NT2/D1 (cell line): ENCODE results near the gene CELF2.

Experiments
- DNase-seq: peaks from one replicate; pipeline ENCODE4 v3.0.0-alpha.2; 2011; ENCODE audit warnings: low read depth, low spot score
- H3K27me3 ChIP-seq: 2 replicates; pipeline ENCODE4 v1.6.0; 2011; ENCODE audit warnings: mild to moderate bottlenecking; ENCODE audit not compliant: insufficient read length, insufficient read depth
- H3K36me3 ChIP-seq: 2 replicates; pipeline ENCODE4 v1.6.1; 2011; ENCODE audit warnings: mild to moderate bottlenecking, low read length, mixed read lengths; ENCODE audit not compliant: insufficient read depth, insufficient read length
- H3K4me1 ChIP-seq: 2 replicates; pipeline ENCODE4 v1.5.1; 2011; ENCODE audit not compliant: insufficient read depth, insufficient read length
- H3K4me3 ChIP-seq: 2 replicates; pipeline ENCODE4 v1.5.1; 2011; ENCODE audit warnings: low read depth; ENCODE audit not compliant: insufficient read length
- H3K9ac ChIP-seq: 2 replicates; pipeline ENCODE4 v1.6.0; 2011; ENCODE audit warnings: low read depth; ENCODE audit not compliant: insufficient read length
- H3K9me3 ChIP-seq: 2 replicates; pipeline ENCODE4 v1.5.1; 2011; ENCODE audit warnings: mild to moderate bottlenecking, low read length; ENCODE audit not compliant: insufficient read depth
- SUZ12 ChIP-seq: IDR thresholded peaks from 2 replicates; pipeline ENCODE4 v1.6.1; 2011; ENCODE audit not compliant: insufficient read length, insufficient read depth; ENCODE audit errors: extremely low read depth
- YY1 ChIP-seq: IDR thresholded peaks from 2 replicates; pipeline ENCODE4 v1.6.1; 2011; ENCODE audit not compliant: insufficient read length, insufficient read depth
- ZNF274 ChIP-seq: IDR thresholded peaks from 2 replicates; pipeline ENCODE4 v1.6.1; 2011; ENCODE audit warnings: mild to moderate bottlenecking, low read depth, low read length

CELF2 gene

GRCh38 chr10:11293332-11293731 lies 275.7 kb downstream of the CELF2 start:
- no peak for DNase-seq
- Histone ChIP-seq H3K9me3 (no peaks in the 10 kb centered on the region), H3K27me3 (no peaks in the 10 kb centered on the region), H3K9ac (no peak overlapping the region), H3K4me3 (no peak overlapping the region), H3K4me1 (no peaks in the 10 kb centered on the region), H3K36me3 (no peaks in the 10 kb centered on the region)
- TF ChIP-seq SUZ12, result no peak

GRCh38 chr10:11294831-11295450 lies 277.3 kb downstream of the CELF2 start:
- Histone ChIP-seq H3K36me3 (no peaks in the 10 kb centered on the region), H3K9ac (no peak overlapping the region), H3K27me3 (no peaks in the 10 kb centered on the region), H3K9me3 (no peaks in the 10 kb centered on the region), H3K4me1 (no peaks in the 10 kb centered on the region), H3K4me3 (no peak overlapping the region)
- TF ChIP-seq ZNF274 (no peak), SUZ12 (no peak)
- no peak for DNase-seq

DNA sequence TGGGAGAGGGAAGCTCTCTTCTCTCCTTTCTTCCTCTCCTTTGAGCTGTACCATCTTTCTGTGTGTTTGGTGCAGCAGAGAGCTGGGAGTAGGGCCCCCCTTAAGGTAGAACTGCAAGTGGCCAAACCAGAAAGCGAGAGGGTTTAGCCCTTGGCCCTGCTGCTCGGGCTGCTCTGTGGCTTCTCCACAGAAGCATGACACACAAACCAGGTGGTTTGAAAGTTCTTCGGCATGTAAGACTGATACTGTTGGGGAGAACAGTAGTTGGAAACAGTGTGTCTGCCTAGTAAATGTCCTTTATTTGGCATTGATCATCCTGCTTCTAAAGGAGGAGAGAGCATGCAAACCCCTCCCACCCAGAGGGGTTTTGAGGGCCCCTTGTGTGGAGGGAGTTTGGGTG lies 277.8 kb downstream of the CELF2 start:
- Histone ChIP-seq H3K4me3 (no peak overlapping the region), H3K4me1 (no peaks in the 10 kb centered on the region), H3K36me3 (no peaks in the 10 kb centered on the region), H3K9ac (no peak overlapping the region), H3K9me3 (no peaks in the 10 kb centered on the region), H3K27me3 (no peaks in the 10 kb centered on the region)
- no peak for TF ChIP-seq ZNF274
- TF ChIP-seq SUZ12, result no peak
- TF ChIP-seq YY1, result no peak
- DNase-seq, result no peak

- DNase-seq, result no peak
- Histone ChIP-seq H3K9me3 (no peaks in the 10 kb centered on the region), H3K4me3 (no peak overlapping the region), H3K4me1 (no peaks in the 10 kb centered on the region), H3K9ac (no peak overlapping the region), H3K27me3 (no peaks in the 10 kb centered on the region), H3K36me3 (no peaks in the 10 kb centered on the region)
- TF ChIP-seq SUZ12 (no peak), ZNF274 (no peak), YY1 (no peak)
These were observed 279.5 kb downstream of the CELF2 start for GRCh38 chr10:11297136-11297535.

DNA sequence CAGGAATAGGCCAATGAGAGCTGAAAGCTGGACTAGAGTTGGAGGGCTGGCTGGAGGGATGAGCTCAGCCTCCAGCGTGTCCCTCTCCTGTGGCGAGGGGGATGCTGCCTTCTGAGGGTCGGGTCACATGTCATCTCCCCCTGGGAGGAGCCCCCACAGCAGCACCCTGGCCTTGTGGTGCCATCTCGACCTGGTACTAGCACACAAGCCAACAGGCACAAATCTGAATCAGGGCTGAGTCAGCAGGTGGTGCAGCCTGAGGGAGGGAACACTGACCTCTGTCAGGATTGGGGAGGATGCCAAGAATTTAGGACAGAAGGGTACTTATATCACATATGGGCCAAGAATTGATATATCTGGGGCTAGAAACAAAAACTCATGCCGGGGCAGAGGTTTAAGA lies 280.4 kb downstream of the CELF2 start:
- H3K9ac ChIP-seq, result no peak overlapping the region
- H3K4me3 ChIP-seq, result no peak overlapping the region
- no peaks in the 10 kb centered on the region for H3K4me1 ChIP-seq
- DNase-seq, result no peak
- no peaks in the 10 kb centered on the region for H3K36me3 ChIP-seq
- TF ChIP-seq YY1 (no peak), ZNF274 (no peak), SUZ12 (no peak)
- H3K9me3 ChIP-seq, result no peaks in the 10 kb centered on the region
- H3K27me3 ChIP-seq, result no peaks in the 10 kb centered on the region

- no peak overlapping the region for H3K4me3 ChIP-seq
- H3K27me3 ChIP-seq, result no peaks in the 10 kb centered on the region
- no peaks in the 10 kb centered on the region for H3K9me3 ChIP-seq
- no peak overlapping the region for H3K9ac ChIP-seq
- H3K36me3 ChIP-seq, result peaks cover 3% of the 10 kb centered on the region
- no peaks in the 10 kb centered on the region for H3K4me1 ChIP-seq
- no peak for TF ChIP-seq SUZ12
- no peak for TF ChIP-seq YY1
- no peak for TF ChIP-seq ZNF274
- no peak for DNase-seq
These were observed 281.5 kb downstream of the CELF2 start for GRCh38 chr10:11299125-11299524.

DNA sequence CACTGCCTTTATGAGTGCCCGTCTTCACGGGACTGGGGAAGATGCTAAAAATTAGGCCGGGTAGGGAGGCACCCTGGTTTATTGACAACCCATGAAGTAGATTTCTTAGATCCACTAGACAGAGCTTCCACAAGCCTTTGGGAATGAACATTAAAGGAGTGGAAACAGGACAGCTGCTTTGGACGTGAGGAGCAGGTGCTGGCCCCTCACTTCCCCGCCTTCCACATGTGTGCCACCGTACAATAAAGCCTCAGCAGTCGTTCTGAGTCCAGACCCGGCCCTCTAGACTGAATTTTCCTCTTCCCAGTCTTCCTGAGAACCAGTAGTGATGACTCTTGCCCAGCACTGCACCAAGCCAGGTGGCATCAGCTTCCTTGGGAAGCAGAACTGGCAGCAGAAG lies 282.4 kb downstream of the CELF2 start:
- H3K27me3 ChIP-seq, result no peaks in the 10 kb centered on the region
- H3K9ac ChIP-seq, result no peak overlapping the region
- no peak for TF ChIP-seq ZNF274
- TF ChIP-seq SUZ12, result no peak
- no peak for TF ChIP-seq YY1
- no peaks in the 10 kb centered on the region for H3K4me1 ChIP-seq
- peaks cover 3% of the 10 kb centered on the region for H3K36me3 ChIP-seq
- no peak for DNase-seq
- H3K4me3 ChIP-seq, result no peak overlapping the region
- H3K9me3 ChIP-seq, result no peaks in the 10 kb centered on the region
